Suprapubic skin (tissue), 4 donors: ENCODE measurements around the gene PTTG1IP2. TPM values are rescaled to one million over a fixed set of nuclear protein-coding genes. Genes with fewer than 3 reads are reported as not detected.

ENCODE experiments used
- DNase-seq, 2 donors: peaks; one replicate each; pipeline ENCODE4 v3.0.0-alpha.2; 2019; ENCODE audit warnings: low spot score in 2 of 2
- H3K27ac ChIP-seq: fragments of 200-600 bp; sonication (generic); one replicate; pipeline ENCODE4 v1.5.1; 2019
- H3K27me3 ChIP-seq: fragments of 200-600 bp; sonication (generic); one replicate; pipeline ENCODE4 v1.5.1; 2019
- H3K36me3 ChIP-seq: fragments of 200-600 bp; sonication (generic); one replicate; pipeline ENCODE4 v1.5.1; 2019
- H3K4me1 ChIP-seq: fragments of 200-600 bp; sonication (generic); one replicate; pipeline ENCODE4 v1.5.1; 2019
- H3K4me3 ChIP-seq: fragments of 200-600 bp; sonication (generic); one replicate; pipeline ENCODE4 v1.5.1; 2019; ENCODE audit warnings: mild to moderate bottlenecking
- H3K9me3 ChIP-seq: fragments of 200-600 bp; sonication (generic); one replicate; pipeline ENCODE4 v1.5.1; 2019
- CTCF ChIP-seq, 2 donors: fragments of 200-600 bp in 1 of 2; fragments of 450-650 bp in 1 of 2; sonication (generic) in 1 of 2; IDR thresholded peaks; one replicate each; pipeline ENCODE4 v1.5.1; 2016 to 2019; ENCODE audit warnings: antibody characterized with exemption in 2 of 2, mild to moderate bottlenecking in 1 of 2, moderate library complexity in 1 of 2
- EP300 ChIP-seq: sonication (generic); formaldehyde crosslinking; IDR thresholded peaks from one replicate; pipeline ENCODE4 v1.6.1; 2017; ENCODE audit warnings: antibody characterized with exemption
- POLR2A ChIP-seq, 2 donors: fragments of 450-650 bp; IDR thresholded peaks; one replicate each; pipeline ENCODE4 v1.6.1; 2017; ENCODE audit warnings: antibody characterized with exemption in 2 of 2, mild to moderate bottlenecking in 2 of 2, moderate library complexity in 2 of 2
- POLR2AphosphoS5 ChIP-seq, 3 donors: sonication (generic); formaldehyde crosslinking; IDR thresholded peaks; one replicate each; pipeline ENCODE4 v1.6.1; 2017; ENCODE audit warnings: antibody characterized with exemption in 3 of 3
- WGBS: methylation state at CpG from one replicate; pipeline ENCODE4 v1.1.5; 2018; 5-methylcytosine and 5-hydroxymethylcytosine counted together
- total RNA-seq, 4 donors: library from RNA; depleted of rRNA; stranded (reverse); fragments of >200 nt; gene quantifications; one replicate each; pipeline ENCODE4 v1.1.0, GENCODE V29; 2016

Gene PTTG1IP2
- total RNA-seq, 4 donors from 2014 or later: not detected

GRCh38 chr7:90465816-90466215, 3.6 kb upstream of the PTTG1IP2 start:
- Histone ChIP-seq H3K27me3 (no peaks in the 10 kb centered on the region), H3K9me3 (no peaks in the 10 kb centered on the region), H3K4me1 (peaks cover 3% of the 10 kb centered on the region), H3K36me3 (no peaks in the 10 kb centered on the region), H3K27ac (no peak overlapping the region), H3K4me3 (no peak overlapping the region)
- no peak for DNase-seq
- TF ChIP-seq CTCF (IDR thresholded peaks at IDR 0.05): no peak
- TF ChIP-seq POLR2AphosphoS5 (IDR thresholded peaks at IDR 0.05): no peak
- no peak for TF ChIP-seq EP300
- TF ChIP-seq POLR2A (IDR thresholded peaks at IDR 0.05): no peak

- Histone ChIP-seq H3K4me3 (no peak overlapping the region), H3K27me3 (no peaks in the 10 kb centered on the region), H3K4me1 (no peaks in the 10 kb centered on the region), H3K9me3 (no peaks in the 10 kb centered on the region), H3K36me3 (no peaks in the 10 kb centered on the region), H3K27ac (no peak overlapping the region)
- TF ChIP-seq POLR2AphosphoS5 (IDR thresholded peaks at IDR 0.05): no peak
- no peak for DNase-seq
- 76% methylated on average over 1 of the region's 1 CpG for WGBS
These were observed 3.5 kb downstream of the PTTG1IP2 start for GRCh38 chr7:90472805-90473540.

- DNase-seq: no peak
- Histone ChIP-seq H3K27ac (no peak overlapping the region), H3K4me3 (no peak overlapping the region), H3K4me1 (no peaks in the 10 kb centered on the region), H3K36me3 (no peaks in the 10 kb centered on the region), H3K9me3 (no peaks in the 10 kb centered on the region), H3K27me3 (no peaks in the 10 kb centered on the region)
- TF ChIP-seq POLR2A (IDR thresholded peaks at IDR 0.05): no peak
- TF ChIP-seq POLR2AphosphoS5 (IDR thresholded peaks at IDR 0.05): no peak
- no peak for TF ChIP-seq EP300
- TF ChIP-seq CTCF (IDR thresholded peaks at IDR 0.05): no peak
These were observed 4.4 kb downstream of the PTTG1IP2 start for GRCh38 chr7:90473814-90474213.

GRCh38 chr7:90474284-90475210, 5.1 kb downstream of the PTTG1IP2 start:
- Histone ChIP-seq H3K4me3 (no peak overlapping the region), H3K27me3 (no peaks in the 10 kb centered on the region), H3K36me3 (no peaks in the 10 kb centered on the region), H3K4me1 (no peaks in the 10 kb centered on the region), H3K9me3 (no peaks in the 10 kb centered on the region), H3K27ac (no peak overlapping the region)
- no peak for DNase-seq
- 35% methylated on average over 2 of the region's 2 CpGs for WGBS
- TF ChIP-seq POLR2A (IDR thresholded peaks at IDR 0.05): no peak
- no peak for TF ChIP-seq CTCF (IDR thresholded peaks at IDR 0.05)
- no peak for TF ChIP-seq EP300
- no peak for TF ChIP-seq POLR2AphosphoS5 (IDR thresholded peaks at IDR 0.05)

GRCh38 chr7:90483251-90483650, 13.8 kb downstream of the PTTG1IP2 start:
- Histone ChIP-seq H3K27me3 (no peaks in the 10 kb centered on the region), H3K36me3 (no peaks in the 10 kb centered on the region), H3K9me3 (no peaks in the 10 kb centered on the region), H3K4me3 (no peak overlapping the region), H3K4me1 (no peaks in the 10 kb centered on the region), H3K27ac (no peak overlapping the region)
- TF ChIP-seq CTCF (IDR thresholded peaks at IDR 0.05) (no peak), POLR2AphosphoS5 (IDR thresholded peaks at IDR 0.05) (no peak), EP300 (no peak), POLR2A (IDR thresholded peaks at IDR 0.05) (no peak)
- no peak for DNase-seq
- 91% methylated on average over 1 of the region's 1 CpG for WGBS
